OCI-LY7 (cell line): ENCODE measurements around the gene CHN2.

Experiments
- EZH2phosphoT487 ChIP-seq: fragments of 200-600 bp; sonication (generic); IDR thresholded peaks from 2 replicates; pipeline ENCODE4 v1.6.1; 2018; ENCODE audit warnings: low read depth, borderline replicate concordance, mild to moderate bottlenecking, mixed run types, antibody characterized with exemption, low read length, moderate library complexity, mixed read lengths
- TF ChIP-seq, protein P1 (sequence below): fragments of 200-600 bp; sonication (generic); conservative IDR thresholded peaks from 2 replicates; pipeline ENCODE4 v1.5.1; 2014; ENCODE audit warnings: mild to moderate bottlenecking, antibody characterized with exemption, low read length, moderate library complexity, mixed read lengths

DNA sequence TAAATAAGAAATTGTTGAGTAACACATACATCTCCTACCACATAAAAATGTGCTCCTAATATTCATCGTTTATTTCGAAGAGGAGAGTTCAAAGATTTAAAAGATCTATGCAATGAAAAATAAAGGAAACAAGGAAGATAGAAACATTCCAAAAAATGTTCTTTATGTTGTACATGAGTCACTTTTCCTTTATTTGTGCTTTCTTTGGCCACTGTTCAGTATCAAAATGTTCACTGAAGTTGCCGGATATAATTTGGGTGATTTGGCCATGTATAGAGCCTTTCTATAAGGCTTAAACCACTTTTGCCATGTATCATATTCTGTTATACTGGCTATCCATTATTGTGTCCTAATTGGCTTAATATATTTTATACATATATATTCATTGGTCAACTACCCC lies 306.1 kb downstream of the CHN2 start:
- TF ChIP-seq, protein P1, sequence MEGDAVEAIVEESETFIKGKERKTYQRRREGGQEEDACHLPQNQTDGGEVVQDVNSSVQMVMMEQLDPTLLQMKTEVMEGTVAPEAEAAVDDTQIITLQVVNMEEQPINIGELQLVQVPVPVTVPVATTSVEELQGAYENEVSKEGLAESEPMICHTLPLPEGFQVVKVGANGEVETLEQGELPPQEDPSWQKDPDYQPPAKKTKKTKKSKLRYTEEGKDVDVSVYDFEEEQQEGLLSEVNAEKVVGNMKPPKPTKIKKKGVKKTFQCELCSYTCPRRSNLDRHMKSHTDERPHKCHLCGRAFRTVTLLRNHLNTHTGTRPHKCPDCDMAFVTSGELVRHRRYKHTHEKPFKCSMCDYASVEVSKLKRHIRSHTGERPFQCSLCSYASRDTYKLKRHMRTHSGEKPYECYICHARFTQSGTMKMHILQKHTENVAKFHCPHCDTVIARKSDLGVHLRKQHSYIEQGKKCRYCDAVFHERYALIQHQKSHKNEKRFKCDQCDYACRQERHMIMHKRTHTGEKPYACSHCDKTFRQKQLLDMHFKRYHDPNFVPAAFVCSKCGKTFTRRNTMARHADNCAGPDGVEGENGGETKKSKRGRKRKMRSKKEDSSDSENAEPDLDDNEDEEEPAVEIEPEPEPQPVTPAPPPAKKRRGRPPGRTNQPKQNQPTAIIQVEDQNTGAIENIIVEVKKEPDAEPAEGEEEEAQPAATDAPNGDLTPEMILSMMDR = no peak
- no peak for TF ChIP-seq EZH2phosphoT487
